Neural progenitor cell (in vitro differentiated cells): ENCODE measurements around the gene PRSS36.

Source experiments
- CTCF ChIP-seq: fragments of 200-600 bp; sonication (generic); IDR thresholded peaks from 2 replicates; pipeline ENCODE4 v1.5.1; 2017; ENCODE audit warnings: antibody characterized with exemption, mild to moderate bottlenecking
- EZH2 ChIP-seq: fragments of 200-600 bp; sonication (generic); IDR thresholded peaks from 2 replicates; pipeline ENCODE4 v1.6.1; 2017; ENCODE audit warnings: antibody characterized with exemption, mild to moderate bottlenecking, moderate library complexity

- TF ChIP-seq CTCF, result no peak
- no peak for TF ChIP-seq EZH2
Observed at GRCh38 chr16:31118223-31119155, 31.4 kb downstream of the PRSS36 start.
